H9 (cell line): Measurements from ENCODE around the gene ANTKMT. TPM values are rescaled to one million over a fixed set of nuclear protein-coding genes. Genes with fewer than 3 reads are reported as not detected.
A peak's percentile ranks its signal among the peaks of the same experiment; 100 is the strongest.

Experiments used
- DNase-seq: peaks from one replicate; pipeline ENCODE4 v3.0.0-alpha.2; 2017
- H2AFZ ChIP-seq: one replicate; pipeline ENCODE4 v1.6.1; 2013; ENCODE audit warnings: mild to moderate bottlenecking, low read length, control low read depth, moderate library complexity
- H2AK5ac ChIP-seq: 2 replicates; pipeline ENCODE4 v1.6.1; 2013; ENCODE audit warnings: low read length, control low read depth, mixed read lengths; ENCODE audit not compliant: insufficient read length
- H2BK120ac ChIP-seq: one replicate; pipeline ENCODE4 v1.6.1; 2013; ENCODE audit warnings: low read depth, mild to moderate bottlenecking, low read length, control low read depth, inconsistent platforms; ENCODE audit not compliant: poor library complexity, severe bottlenecking
- H2BK12ac ChIP-seq: 2 replicates; pipeline ENCODE4 v1.6.1; 2013; ENCODE audit warnings: low read length, control low read depth, mixed read lengths, low read depth; ENCODE audit not compliant: insufficient read length
- H2BK15ac ChIP-seq: 2 replicates; pipeline ENCODE4 v1.6.1; 2013; ENCODE audit warnings: low read depth, low read length, control low read depth
- H2BK20ac ChIP-seq: one replicate; pipeline ENCODE4 v1.6.1; 2013; ENCODE audit warnings: low read depth, mild to moderate bottlenecking, low read length, control low read depth, inconsistent platforms; ENCODE audit not compliant: poor library complexity, severe bottlenecking
- H2BK5ac ChIP-seq: 2 replicates; pipeline ENCODE4 v1.6.1; 2013; ENCODE audit warnings: low read length, control low read depth, mixed read lengths; ENCODE audit not compliant: insufficient read length
- H3K14ac ChIP-seq: 2 replicates; pipeline ENCODE4 v1.6.1; 2013; ENCODE audit warnings: low read length, control low read depth; ENCODE audit not compliant: insufficient read depth
- H3K18ac ChIP-seq: 2 replicates; pipeline ENCODE4 v1.6.1; 2013; ENCODE audit warnings: low read depth, mild to moderate bottlenecking, mixed read lengths, low read length, control low read depth; ENCODE audit not compliant: insufficient read length
- H3K23ac ChIP-seq: 2 replicates; pipeline ENCODE4 v1.6.1; 2013; ENCODE audit warnings: low read length, control low read depth, mixed read lengths, low read depth; ENCODE audit not compliant: insufficient read length
- H3K23me2 ChIP-seq: 2 replicates; pipeline ENCODE4 v1.6.1; 2013; ENCODE audit warnings: low read depth, mild to moderate bottlenecking, mixed read lengths, low read length, control low read depth; ENCODE audit not compliant: insufficient read length, poor library complexity, severe bottlenecking
- H3K27ac ChIP-seq: 2 replicates; pipeline ENCODE4 v1.5.1; 2013; ENCODE audit warnings: low read length, control low read depth, mixed read lengths, low read depth; ENCODE audit not compliant: insufficient read length
- H3K27me3 ChIP-seq: 2 replicates; pipeline ENCODE4 v1.6.1; 2013; ENCODE audit warnings: low read length, control low read depth, inconsistent platforms; ENCODE audit not compliant: insufficient read depth
- H3K4ac ChIP-seq: 2 replicates; pipeline ENCODE4 v1.6.1; 2013; ENCODE audit warnings: low read depth, mild to moderate bottlenecking, control low read depth, inconsistent platforms, low read length, moderate library complexity
- H3K4me1 ChIP-seq: 2 replicates; pipeline ENCODE4 v1.6.1; 2013; ENCODE audit warnings: low read length, control low read depth, inconsistent platforms; ENCODE audit not compliant: insufficient read depth
- H3K4me2 ChIP-seq: 2 replicates; pipeline ENCODE4 v1.6.1; 2013; ENCODE audit warnings: low read length, control low read depth, mixed read lengths; ENCODE audit not compliant: insufficient read length, insufficient read depth
- H3K56ac ChIP-seq: 2 replicates; pipeline ENCODE4 v1.6.1; 2013; ENCODE audit warnings: low read depth, mild to moderate bottlenecking, mixed read lengths, low read length, control low read depth; ENCODE audit not compliant: insufficient read length
- H3K79me1 ChIP-seq: 2 replicates; pipeline ENCODE4 v1.6.1; 2013; ENCODE audit warnings: low read depth, mild to moderate bottlenecking, moderate library complexity, low read length, control low read depth, inconsistent platforms; ENCODE audit not compliant: insufficient read depth, poor library complexity, severe bottlenecking
- H3K79me2 ChIP-seq: 2 replicates; pipeline ENCODE4 v1.6.1; 2013; ENCODE audit warnings: low read length, control low read depth, inconsistent platforms; ENCODE audit not compliant: insufficient read depth
- H3K9ac ChIP-seq: 2 replicates; pipeline ENCODE4 v1.6.1; 2013; ENCODE audit warnings: low read length, control low read depth, mixed read lengths; ENCODE audit not compliant: insufficient read length; ENCODE audit errors: extremely low read depth
- H3K9me3 ChIP-seq: one replicate; pipeline ENCODE4 v1.6.1; 2013; ENCODE audit warnings: low read depth, low read length, inconsistent platforms; ENCODE audit not compliant: control insufficient read depth
- H3T11ph ChIP-seq: one replicate; pipeline ENCODE4 v1.6.1; 2013; ENCODE audit warnings: mild to moderate bottlenecking, low read length, control low read depth, inconsistent platforms
- H4K20me1 ChIP-seq: one replicate; pipeline ENCODE4 v1.6.1; 2013; ENCODE audit not compliant: control insufficient read depth, insufficient read length, insufficient read depth
- H4K5ac ChIP-seq: 2 replicates; pipeline ENCODE4 v1.6.1; 2013; ENCODE audit warnings: low read depth, mild to moderate bottlenecking, mixed read lengths, low read length, control low read depth; ENCODE audit not compliant: insufficient read length
- H4K8ac ChIP-seq: replicated peaks from 2 replicates; pipeline ENCODE4 v1.6.1; 2013; ENCODE audit warnings: low read length, control low read depth, mixed read lengths, low read depth; ENCODE audit not compliant: insufficient read length
- H4K91ac ChIP-seq: 2 replicates; pipeline ENCODE4 v1.6.1; 2013; ENCODE audit warnings: low read depth, mild to moderate bottlenecking, moderate library complexity, mixed read lengths, low read length, control low read depth; ENCODE audit not compliant: insufficient read length
- H3K27ac Mint-ChIP-seq, 3 experiments: 2 replicates in 2 of 3; 3 replicates in 1 of 3; pipeline ENCODE4 v1.8.0; 2020 to 2021; ENCODE audit warnings: mixed read lengths in 3 of 3, mild to moderate bottlenecking in 1 of 3, moderate library complexity in 1 of 3
- H3K27me3 Mint-ChIP-seq: 2 replicates; pipeline ENCODE4 v1.8.0; 2021; ENCODE audit warnings: low read depth, mild to moderate bottlenecking, moderate library complexity, mixed read lengths
- H3K36me3 Mint-ChIP-seq, 3 experiments: 2 replicates in 2 of 3; 3 replicates in 1 of 3; pipeline ENCODE4 v1.8.0; 2020 to 2021; ENCODE audit warnings: low read depth in 3 of 3, mixed read lengths in 3 of 3; ENCODE audit not compliant: insufficient read depth in 1 of 3
- H3K4me1 Mint-ChIP-seq, 2 experiments: 2 replicates each; pipeline ENCODE4 v1.8.0; 2020; ENCODE audit warnings: mixed read lengths in 2 of 2
- H3K4me3 Mint-ChIP-seq, 2 experiments: 2 replicates in 1 of 2; 3 replicates in 1 of 2; pipeline ENCODE4 v1.8.0; 2020 to 2021; ENCODE audit warnings: mild to moderate bottlenecking in 2 of 2, mixed read lengths in 2 of 2, moderate library complexity in 1 of 2
- H3K9me3 Mint-ChIP-seq, 2 experiments: 2 replicates in 1 of 2; 3 replicates in 1 of 2; pipeline ENCODE4 v1.8.0; 2020; ENCODE audit warnings: mild to moderate bottlenecking in 2 of 2, mixed read lengths in 2 of 2, moderate library complexity in 1 of 2
- CTCF ChIP-seq: fragments of 200-600 bp; sonication (generic); conservative IDR thresholded peaks from 3 replicates; pipeline ENCODE4 v1.8.0; 2021; ENCODE audit warnings: antibody characterized with exemption, mild to moderate bottlenecking
- WGBS: extraction: QIAGEN DNeasy Blood & Tissue Kit; methylation state at CpG from one replicate; pipeline ENCODE4 v1.1.7; 2013; ENCODE audit warnings: missing lambda C conversion rate, low lambda C conversion rate, mixed read lengths; ENCODE audit not compliant: insufficient read length; ENCODE audit errors: extremely low coverage; 5-methylcytosine and 5-hydroxymethylcytosine counted together
- total RNA-seq: library from RNA; stranded (reverse); gene quantifications from 2 replicates; pipeline ENCODE4 v1.2.1, GENCODE V29; 2021

ANTKMT gene
- total RNA-seq, 1 experiment from 2014 or later, result 31.5 TPM

- H3K23ac ChIP-seq, result no peak overlapping the region
- WGBS, result no CpG with 5 or more reads among the region's 11 CpGs
- no peak overlapping the region for H3K56ac ChIP-seq
- H4K8ac ChIP-seq, result no peak overlapping the region
- H3T11ph ChIP-seq, result no peak overlapping the region
- H3K27me3 ChIP-seq, result no peaks in the 10 kb centered on the region; the same call in 1 of the 2 replicates
- H3K9me3 ChIP-seq, result no peaks in the 10 kb centered on the region
- Mint-ChIP-seq H3K27me3 (peaks cover 67% of the 10 kb centered on the region), H3K4me1 (peaks cover 9 to 20% of the 10 kb centered on the region in 2 experiments), H3K27ac (no peak overlapping the region), H3K9me3 (no peaks in the 10 kb centered on the region; a peak in 2 of 5 replicates), H3K4me3 (peak overlapping the region in 1 of 2 experiments; percentile 27; a peak in 1 of 5 replicates), H3K36me3 (no peaks in the 10 kb centered on the region)
- H3K27ac ChIP-seq, result no peak overlapping the region
- no peak overlapping the region for H2AK5ac ChIP-seq
- H2AFZ ChIP-seq, result no peak overlapping the region
- no peak overlapping the region for H3K18ac ChIP-seq
- H3K23me2 ChIP-seq, result peaks cover 8% of the 10 kb centered on the region
- H2BK12ac ChIP-seq, result no peak overlapping the region
- H4K91ac ChIP-seq, result no peak overlapping the region
- H3K79me1 ChIP-seq, result no peaks in the 10 kb centered on the region
- H3K4me1 ChIP-seq, result no peaks in the 10 kb centered on the region
- no peak overlapping the region for H3K9ac ChIP-seq
- H4K20me1 ChIP-seq, result no peaks in the 10 kb centered on the region
- no peak overlapping the region for H4K5ac ChIP-seq
- no peak overlapping the region for H2BK20ac ChIP-seq
- 0 out of 2 replicates have a peak overlapping the region, but pooled peaks have one; percentile 7 for H2BK15ac ChIP-seq
- no peak overlapping the region for H3K4me2 ChIP-seq
- H2BK5ac ChIP-seq, result no peak overlapping the region
- no peaks in the 10 kb centered on the region for H3K79me2 ChIP-seq
- TF ChIP-seq CTCF, result no peak
- H3K4ac ChIP-seq, result no peak overlapping the region
- no peak for DNase-seq
- no peak overlapping the region for H2BK120ac ChIP-seq
- H3K14ac ChIP-seq, result no peak overlapping the region
Observed at GRCh38 chr16:714079-714478, 6.9 kb upstream of the ANTKMT start.
